ENCODE results near the gene IGSF21.
"Not testable (repeated sequence)": the region's sequence is repeated elsewhere in the genome, so short reads cannot be mapped to it uniquely, and the experiment has no call there.

Gene IGSF21

DNA sequence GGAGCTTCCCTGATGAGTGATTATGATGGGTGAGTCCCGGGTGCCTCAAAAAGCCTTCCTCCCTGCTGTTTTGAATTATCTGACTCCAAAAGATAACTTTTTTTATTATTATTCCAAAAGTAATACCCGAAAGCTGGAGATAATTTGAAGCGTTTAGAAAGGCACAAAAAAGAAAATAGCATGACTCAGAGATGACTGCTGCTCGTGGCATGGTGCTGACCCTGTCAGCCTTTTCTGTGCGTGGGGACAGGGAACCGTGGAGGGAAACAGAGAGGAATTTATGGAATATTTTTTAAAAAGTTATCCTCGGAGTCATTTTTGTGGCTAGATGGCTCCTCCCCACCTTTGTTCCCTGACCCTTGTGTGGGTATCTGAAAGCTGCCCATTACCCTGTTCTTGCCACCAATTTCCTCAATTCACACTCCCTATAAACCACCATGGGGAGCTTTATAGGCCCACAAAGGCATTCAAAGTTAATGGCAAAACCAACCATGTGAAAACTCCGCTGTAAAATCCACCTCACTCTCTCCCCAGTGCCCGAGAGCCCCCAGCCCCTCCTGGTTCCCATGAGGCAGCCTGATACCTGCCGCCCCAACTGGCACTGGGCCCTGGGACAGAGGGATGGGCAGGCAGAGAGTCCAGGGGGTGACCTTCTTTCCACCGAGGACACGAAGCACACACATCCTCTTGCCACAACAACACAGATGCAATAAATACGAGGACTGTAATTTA is 37.5 kb downstream of the IGSF21 start:
- no peak for DNase-seq (ENCODE audit: low read depth in 2 of 2)

DNA sequence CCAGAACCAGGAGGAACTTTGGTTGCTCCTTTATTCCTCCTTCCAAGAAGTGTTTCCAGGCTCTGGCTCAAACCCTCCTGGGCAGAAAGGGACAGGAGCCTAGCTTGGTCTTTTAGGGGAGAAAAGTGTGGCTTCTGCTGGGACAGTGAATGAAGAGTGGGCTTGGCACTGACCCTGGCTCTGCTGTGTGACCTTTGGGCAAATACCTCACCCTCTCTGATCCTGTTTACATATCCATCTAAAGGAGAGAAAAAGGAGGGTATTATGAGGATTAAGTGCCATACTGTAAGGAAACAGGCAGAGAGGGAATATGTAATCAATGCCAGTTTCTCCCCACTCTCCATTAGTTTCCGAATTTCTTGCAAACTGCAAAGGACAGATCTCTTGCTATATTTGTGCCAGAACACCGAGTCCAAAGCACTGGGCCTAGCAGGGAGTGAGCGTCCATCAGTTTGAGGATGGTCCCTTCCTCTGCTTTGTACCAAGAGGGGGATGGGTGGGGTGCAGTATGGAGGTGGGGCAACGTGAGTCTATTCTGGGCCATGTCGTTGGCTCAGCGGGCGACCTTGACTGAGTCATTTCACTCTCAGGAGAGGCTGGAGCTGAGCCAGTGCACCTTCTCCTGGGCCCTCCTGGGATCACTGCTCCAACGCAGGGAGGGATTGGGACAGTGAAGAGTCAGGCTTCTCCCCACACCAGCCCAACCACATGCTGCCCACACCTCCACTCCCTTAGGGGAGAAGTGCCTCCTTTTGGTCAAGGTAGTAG is 38.4 kb downstream of the IGSF21 start:
- no peak for DNase-seq (ENCODE audit: low read depth in 2 of 2)

DNA sequence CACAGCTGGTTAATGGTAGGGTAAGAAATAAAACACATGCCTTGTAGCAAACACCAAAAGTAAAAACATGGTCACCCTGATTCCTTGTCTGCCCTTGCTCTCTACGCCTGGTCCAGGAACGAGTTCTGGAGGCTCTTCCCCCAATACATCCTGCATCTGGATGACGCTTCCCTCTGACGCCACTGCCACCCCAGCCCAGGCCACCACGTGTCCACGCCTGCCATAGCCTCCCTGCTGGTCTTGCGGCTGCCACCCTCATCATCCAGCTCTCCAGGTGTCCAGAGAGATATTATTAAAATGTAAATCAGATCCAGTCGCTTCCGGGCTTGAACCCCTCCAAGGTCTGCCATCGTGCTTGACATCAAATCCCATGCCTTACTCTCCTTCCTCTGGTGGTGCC is 39.3 kb downstream of the IGSF21 start:
- no peak for DNase-seq (ENCODE audit: low read depth in 2 of 2)

DNA sequence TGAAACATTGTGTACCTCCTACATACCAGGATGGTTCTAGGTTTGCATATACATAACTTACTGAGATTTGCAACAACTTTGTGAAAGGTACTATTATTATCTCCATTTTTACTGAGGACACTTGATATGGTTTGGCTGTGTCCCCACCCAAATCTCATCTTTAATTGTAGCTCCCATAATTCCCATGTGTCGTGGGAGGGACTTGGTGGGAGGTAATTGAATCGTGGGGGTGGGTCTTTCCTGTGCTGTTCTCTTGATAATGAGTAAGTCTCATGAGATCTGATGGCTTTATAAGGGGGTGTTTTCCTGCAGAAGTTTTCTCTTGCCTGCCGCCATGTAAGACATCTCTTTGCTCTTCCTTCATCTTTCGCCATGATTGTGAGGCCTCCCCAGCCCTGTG is 40.1 kb downstream of the IGSF21 start:
- no peak for DNase-seq (ENCODE audit: low read depth in 2 of 2)

DNA sequence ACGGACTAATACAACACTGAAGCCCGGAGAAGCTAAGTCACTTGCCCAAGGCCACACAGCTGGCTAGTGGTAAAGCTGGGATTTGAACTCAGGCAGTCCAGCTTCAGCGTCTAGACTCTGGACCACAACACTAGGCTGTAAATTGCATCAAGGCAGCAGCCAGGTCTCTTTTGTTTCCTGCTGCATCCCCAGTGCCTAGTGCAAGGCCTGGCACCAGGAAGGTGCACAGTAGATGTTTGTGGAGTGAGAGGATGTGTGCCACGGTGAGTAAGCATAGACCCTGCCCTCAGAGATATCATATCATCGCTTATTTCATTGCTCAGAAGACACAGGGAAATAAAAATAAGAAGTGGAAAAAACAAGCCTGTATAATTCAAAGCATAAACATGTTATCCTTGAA is 40.9 kb downstream of the IGSF21 start:
- DNase-seq (ENCODE audit: low read depth in 2 of 2) = no peak

DNA sequence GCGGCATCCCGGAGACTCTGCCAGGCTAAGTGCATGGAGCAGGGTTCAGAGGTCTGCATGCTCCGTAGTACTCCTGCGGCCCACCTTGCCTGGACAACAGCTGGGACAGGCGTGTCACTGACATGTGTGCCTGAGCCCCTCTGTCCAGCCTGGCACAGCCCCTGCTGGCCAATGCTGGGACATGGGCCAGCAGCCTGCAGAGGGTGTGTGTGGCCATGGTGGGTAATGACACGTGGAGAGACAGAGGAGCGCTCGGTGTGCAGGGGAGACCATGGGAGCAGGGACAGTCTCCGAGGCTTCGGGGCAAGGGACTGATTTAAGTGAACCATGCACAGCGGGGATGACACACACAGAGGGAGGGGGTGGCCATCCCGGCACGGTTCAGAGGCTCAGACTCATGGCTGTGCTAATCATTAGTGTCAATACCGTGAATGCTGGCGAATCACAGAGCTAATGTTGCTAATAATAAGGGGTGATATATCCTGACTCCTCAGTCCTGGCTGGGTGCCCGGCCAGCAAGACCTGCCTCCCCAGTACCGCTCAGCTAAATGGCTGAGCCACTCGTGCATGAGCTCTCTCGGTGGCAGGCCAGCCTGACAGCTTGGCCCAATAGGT is 41.5 kb downstream of the IGSF21 start:
- DNase-seq (ENCODE audit: low read depth in 2 of 2) = no peak

DNA sequence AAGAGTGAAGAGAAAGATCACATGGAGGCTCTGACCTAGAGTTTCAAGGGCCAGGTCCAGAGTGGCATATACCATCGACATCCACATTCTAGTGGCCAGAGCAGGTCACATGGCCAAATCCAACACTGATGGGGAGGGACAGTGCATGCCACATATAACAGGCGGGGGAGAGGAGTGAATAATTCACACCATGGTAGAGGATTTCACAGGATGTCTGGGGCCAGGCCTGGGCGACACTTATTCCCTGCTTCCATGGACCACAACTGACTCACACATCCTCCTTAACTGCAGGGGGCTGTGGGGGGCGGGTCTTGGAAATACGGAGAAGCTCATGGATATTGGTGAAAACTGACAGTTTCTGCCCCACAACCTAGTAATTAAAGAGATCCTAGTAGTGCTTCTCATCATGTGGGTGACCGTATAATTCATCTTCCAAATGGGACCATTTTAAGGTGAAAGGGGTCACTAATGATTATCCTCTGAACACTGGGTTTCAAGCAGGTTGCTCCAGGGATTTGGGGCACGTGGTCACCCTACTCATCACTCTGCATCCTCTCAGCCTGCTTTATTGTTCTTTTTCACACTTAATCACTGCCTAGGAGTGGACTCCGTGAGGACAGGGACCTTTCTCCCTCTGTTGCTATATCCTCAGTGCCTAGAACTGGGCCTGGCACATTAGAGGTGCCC is 44.0 kb downstream of the IGSF21 start:
- no peak for DNase-seq (ENCODE audit: low read depth in 2 of 2)

DNA sequence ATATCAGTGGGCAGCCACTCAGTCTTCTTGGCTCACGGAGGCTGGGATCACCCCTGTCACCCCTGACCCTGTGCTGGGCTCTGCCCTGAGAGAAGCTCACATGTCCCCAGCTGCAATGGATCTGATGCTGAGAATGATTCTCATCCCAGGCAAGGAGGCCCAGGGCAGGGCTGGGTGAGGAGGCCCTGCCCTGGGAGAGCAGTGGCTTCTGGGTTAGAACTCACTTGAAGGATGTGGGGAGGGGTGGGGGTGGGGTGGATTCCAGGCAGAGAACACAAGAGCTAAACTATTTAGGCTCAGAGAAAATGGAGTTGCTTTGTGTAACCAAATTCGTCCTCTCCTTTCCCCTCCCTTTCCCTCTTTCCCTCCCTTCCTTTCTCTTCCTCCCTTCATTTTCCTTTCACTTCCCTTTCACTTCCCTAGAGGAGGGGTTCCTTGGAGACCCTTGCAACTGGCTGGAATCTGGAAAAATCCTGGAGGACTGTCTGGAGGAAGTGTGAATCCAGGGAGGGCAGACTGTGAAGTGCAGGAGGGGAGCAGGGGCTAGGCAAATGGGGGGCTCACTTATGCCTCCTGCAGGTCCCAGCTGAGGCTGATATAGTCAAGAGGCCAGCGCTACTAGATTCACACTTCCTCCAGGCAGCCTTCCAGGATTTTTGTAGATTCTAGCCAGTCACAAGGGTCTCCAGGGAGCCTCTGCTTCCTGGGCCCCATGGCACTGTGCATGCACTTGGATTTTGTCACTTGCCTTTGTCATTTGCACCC is 47.0 kb downstream of the IGSF21 start:
- no peak for DNase-seq (ENCODE audit: low read depth in 2 of 2)

DNA sequence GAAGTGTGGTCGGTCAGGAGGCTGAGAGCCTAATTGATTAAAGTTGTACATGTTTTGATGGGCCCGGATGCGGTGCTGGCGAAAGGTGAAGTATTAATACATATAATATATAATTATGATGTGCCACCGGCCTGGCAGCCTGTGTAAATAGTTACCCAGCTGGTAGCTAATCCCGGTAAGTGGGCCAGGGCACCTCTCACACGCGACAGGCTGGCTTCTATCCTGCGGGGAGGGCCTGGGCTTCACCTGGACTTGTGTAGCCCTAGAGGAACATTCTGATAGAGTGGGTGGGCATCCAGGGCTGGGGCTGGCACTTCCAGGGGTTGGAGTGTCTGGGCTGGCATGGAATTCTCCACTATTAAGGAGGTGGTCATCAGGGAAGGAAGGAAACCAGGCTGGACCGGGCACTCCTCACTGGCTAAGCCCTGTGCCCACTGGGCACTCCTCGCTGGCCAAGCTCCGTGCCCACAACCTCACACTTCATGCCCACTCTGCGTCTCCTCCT is 48.3 kb downstream of the IGSF21 start:
- DNase-seq (ENCODE audit: low read depth in 2 of 2) = no peak

DNA sequence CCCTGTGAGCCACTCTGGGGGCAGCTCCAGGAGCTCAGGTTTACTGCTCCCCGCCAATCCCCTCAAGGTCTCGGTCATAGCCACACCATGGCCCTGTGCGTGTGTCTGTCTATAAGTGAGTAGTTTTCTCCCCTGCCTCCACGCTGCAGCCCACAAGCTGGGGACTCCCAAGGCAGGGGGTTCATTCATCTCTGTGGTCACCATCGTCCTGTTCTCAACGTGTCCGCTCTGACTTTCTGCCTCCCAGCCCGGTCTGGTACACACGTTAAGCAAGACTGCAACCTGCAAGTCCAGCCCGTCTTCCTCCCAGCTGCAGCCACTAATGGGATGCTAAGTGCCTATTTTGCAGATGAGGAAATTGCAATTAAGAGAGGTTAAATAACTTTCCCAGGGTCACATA is 49.8 kb downstream of the IGSF21 start:
- DNase-seq (ENCODE audit: low read depth in 2 of 2) = no peak

DNA sequence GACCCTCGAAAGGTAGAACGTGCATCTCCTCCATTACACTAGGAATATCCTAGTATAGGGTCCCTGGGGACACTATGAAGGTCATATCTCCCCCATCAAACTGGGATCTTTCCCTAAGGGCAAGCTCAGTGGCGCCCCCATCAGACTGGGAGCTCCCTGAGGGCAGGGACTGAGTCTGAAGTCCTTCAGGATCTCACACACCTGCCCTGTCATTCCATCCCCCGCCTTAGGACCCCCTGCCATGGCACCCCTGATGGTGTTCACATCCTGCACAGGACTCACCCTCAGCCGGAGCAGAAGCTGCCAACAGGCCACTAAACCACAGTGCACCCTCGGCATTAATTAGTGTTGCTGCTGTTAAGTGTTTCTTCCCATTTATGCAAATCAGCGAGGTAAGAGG is 50.4 kb downstream of the IGSF21 start:
- no peak for DNase-seq (ENCODE audit: low read depth in 2 of 2)

DNA sequence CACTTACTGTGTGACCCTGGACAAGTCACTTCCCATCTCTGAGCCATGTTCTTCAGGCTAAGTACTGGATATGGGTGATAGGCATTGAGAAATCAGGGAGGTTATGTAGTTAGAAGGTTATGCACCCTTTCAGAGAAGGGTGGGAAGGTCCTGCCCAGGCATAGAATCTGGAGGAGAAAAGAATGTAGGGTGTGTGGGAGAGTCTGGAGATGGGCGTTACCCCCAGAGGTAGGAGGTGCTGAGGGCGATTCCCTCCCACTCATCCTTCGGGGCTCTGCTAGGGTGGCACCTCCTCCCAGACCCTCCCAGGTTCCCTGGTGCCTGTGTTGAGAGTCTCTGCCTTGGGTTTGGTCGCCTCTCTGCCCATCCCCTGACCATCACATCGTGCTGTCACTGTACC is 51.1 kb downstream of the IGSF21 start:
- no peak for DNase-seq (ENCODE audit: low read depth in 2 of 2)

DNA sequence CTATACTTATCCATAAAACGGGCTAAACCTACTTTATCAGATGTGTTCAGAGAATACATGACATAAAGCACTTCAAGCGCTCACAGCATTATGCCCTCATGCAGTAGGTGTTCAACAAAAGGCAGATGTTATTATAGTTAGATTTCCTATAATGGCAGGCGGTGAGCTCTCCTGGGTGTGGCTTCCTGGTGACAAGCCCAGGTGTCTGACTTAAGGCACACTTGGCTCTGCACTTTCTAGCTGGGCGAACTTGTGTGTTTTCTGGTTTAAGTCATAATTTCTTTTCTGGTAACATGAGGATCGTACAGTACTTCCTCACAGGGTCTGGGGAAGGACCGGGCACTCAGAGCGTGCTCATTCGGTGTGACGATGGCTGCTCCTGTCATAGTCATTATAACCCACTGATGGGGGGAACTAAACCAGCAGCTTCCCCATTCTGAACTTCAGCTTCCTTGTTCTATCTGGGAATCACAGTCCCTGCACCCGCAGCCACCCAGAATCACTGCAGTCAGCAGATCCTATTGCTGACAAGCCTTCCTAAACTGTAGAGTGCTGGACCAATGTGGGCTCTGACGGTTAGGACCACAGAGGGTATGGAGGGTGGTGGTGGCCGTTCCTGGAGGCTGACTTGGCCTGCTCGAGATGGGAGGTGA is 52.8 kb downstream of the IGSF21 start:
- DNase-seq (ENCODE audit: low read depth in 2 of 2) = no peak

DNA sequence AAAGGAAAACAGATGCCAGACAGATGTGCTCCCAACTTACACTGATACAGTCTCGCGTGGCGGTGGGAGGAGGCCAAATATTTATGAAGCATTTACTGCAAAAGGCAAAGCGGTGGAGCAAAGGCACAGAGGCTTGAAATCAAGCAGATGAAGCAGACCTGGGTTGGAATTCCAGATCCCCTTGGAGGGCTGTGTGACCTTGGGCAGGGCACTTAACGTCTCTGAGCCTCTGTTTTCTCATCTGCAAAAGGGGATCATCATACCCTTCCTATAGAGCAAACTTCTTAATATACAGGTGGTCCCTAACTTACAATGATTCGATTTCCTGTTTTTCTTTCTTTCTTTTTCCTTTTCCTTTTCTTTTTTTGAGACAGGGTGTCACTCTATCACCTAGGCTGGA is 54.1 kb downstream of the IGSF21 start:
- no peak for DNase-seq (ENCODE audit: low read depth in 2 of 2)

DNA sequence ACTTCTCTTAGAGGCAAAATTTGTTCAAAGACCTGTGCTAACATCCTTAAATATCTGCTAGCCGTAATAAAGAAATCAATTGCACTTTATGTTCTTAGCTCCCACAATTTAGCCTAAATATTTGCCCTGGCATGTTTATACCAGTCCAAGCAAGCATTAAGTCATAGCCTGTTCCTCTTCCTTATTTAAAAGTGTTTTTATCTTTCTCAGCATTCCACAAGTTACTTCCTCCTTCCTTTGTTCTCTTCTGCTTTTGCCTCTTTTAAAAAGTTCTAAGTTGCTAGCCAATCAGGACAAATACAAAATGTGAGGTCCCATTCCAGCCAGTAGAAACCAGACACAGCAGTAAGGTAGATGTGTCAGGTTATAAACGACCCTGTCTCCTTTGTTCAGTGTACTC is 58.0 kb downstream of the IGSF21 start:
- DNase-seq (ENCODE audit: low read depth in 2 of 2) = not testable (repeated sequence)

DNA sequence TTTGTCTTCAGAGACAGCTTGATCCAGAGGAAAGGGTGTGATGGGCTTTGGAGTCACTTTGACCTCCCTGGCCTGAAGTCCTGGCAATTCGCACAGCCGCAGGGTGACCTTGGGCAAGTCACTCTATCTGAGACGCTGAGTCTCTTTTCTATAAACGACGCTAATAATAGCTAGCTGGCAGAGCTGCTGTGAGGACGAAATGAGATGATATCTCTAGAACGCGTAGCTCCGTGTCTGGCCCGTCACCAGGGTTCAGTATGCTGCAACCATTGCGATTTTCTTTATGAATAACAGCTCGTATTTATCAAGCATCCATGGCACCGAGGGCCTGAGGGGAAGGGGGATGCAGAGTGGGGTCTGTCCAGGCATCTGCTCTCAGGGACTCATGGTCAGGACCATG is 58.7 kb downstream of the IGSF21 start:
- DNase-seq (ENCODE audit: low read depth in 2 of 2) = no peak

DNA sequence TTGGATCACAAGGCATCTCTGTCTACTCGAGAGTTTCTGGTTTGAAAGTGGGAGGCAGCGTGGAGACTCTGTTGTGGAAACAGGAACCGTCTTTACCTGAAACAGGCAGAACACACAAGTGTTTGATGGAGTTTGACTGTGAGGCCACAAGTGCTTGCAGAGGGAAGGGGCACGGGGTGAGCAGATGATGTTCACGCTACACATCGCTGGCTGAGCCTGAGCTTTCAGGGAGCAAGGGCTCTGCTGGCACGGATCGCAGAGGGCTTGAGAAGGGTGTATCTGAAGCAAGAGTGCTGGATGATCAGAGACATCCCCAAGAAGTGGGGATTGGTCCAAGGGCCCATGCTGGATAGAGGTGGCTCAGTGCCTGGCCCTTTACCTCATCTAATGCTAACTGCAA is 59.3 kb downstream of the IGSF21 start:
- DNase-seq (ENCODE audit: low read depth in 2 of 2) = no peak

DNA sequence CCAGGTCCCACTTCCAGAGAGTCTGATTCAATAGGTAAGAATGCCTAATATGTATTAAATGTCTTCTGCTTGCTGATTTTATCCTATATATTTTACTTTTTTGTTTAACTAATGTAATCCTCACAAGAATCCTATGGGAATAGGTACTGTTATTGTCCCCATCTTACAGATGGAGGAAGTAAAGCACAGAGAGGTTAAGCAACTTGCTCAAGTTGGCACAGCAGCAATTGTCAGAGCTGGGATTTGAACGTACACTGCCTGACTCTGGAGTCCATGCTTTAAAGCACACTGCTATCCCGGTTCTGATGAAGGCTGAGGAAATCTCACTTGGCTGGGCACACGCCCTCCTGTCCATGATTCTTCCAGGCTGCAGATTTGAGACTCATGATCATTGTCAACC is 62.8 kb downstream of the IGSF21 start:
- DNase-seq (ENCODE audit: low read depth in 2 of 2) = no peak

DNA sequence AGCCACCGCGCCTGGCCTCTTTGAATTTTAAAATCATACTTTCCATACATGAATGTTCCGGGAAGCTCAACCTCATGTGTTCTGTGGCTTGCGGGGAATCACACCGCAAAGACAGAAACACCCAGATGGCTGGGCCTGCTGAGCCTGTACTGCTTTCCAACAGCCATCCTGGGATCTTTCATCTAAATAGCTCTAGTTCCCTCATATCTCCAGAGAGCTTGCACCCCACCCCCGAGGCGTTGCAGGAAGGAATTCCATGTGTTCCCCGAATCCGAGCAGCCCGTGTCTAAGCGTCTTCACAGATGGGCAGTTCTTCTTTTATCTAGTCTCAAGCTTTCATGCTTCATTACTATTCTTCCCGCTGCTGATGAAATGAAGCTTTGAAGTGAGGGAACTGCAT is 66.4 kb downstream of the IGSF21 start:
- no peak for DNase-seq (ENCODE audit: low read depth in 2 of 2)

DNA sequence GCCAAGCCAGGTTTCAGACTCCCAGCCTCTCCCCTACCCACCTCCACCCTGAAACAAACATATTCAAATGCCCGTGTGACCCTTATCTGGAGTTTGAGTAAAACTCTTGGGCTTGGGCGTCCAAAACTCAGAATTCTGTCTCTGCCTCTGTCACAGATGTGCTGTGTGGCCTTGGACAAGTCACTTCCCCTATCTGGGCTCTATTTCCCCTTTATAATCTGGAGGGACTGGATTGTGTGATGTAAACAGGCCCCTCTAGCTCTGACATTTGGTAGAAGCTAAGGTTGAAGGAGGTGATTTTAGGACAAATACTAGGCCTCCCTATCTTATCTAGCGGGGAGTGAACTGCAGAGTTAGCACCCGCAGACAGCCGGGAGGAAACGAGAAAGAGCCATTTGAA is 67.5 kb downstream of the IGSF21 start:
- DNase-seq (ENCODE audit: low read depth in 2 of 2) = no peak

Measured in activated CD4-positive, alpha-beta T cell treated with anti-CD3 and anti-CD28 coated beads for 24 hours (primary cell).